ENCODE data around the gene DUSP28.

Gene DUSP28

DNA sequence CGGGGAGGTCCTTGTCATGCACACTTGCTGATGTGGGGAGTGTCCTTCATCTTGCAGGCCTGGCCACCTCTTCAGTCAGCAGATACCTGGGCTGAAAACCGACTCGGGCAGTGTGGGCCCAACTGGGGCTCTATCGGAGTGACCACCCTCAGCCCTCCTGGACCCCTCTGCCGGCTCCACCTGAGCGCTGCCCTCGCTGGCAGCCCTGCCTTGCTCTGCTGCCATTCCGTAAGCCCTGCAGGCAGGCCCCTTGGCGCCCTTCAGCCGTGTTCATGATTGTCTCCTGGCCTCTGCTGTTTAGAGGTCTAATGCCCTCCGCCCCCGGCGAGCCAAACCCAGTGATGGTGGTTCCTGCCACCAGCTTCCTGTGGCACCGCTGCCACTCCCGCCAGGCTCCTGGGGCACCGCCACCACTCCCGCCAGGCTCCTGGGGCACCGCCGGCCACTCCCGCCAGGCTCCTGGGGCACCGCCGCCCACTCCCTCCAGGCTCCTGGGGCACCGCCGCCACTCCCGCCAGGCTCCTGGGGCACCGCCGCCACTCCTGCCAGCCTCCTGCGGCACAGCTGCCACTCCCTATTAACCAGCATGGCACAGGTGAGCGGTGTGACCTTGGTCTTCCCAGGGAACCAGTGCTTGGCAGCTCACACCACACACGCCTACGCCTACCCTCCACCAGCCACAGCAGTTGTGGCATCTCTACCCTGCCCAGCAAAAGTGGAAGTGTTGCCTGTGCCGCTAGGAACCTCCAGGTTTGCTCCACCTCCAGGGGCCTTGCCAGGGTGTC, 42.3 kb downstream of the DUSP28 start:
- Histone ChIP-seq H3K36me3 (ENCODE audit: control insufficient read depth in 2 of 2, insufficient read depth in 1 of 2, low read length in 2 of 2) (peaks cover 0 to 33% of the 10 kb centered on the region in 2 experiments; a peak in 2 of 3 replicates), H3K4me1 (ENCODE audit: control insufficient read depth, insufficient read depth, low read length) (no peaks in the 10 kb centered on the region; the same call in 1 of the 2 replicates), H3K9me3 (ENCODE audit: control insufficient read depth, insufficient read depth, low read depth, low read length) (no peaks in the 10 kb centered on the region), H3K4me3 (ENCODE audit: low read depth, low read length) (no peak overlapping the region), H3K27ac (ENCODE audit: extremely low read depth, low read depth, low read length) (no peak overlapping the region)
- ChIA-PET POLR2A (interaction anchor here (4.5 kb wide), 1 partner anchor 15 kb away, joined by 14 read pairs; the partner anchor contains the start of gene CAPN10), CTCF (interaction anchor here (0.9 kb wide), 1 partner anchor 65 kb away, joined by 3 read pairs; no protein-coding TSS in a partner anchor)
- TF ChIP-seq MEIS1 (CRISPR knock-in tag; IDR thresholded peaks at IDR 0.05; ENCODE audit: borderline replicate concordance) = no peak
- TF ChIP-seq ZNF239 (tag by site-specific recombination; IDR thresholded peaks at IDR 0.05) = no peak
- TF ChIP-seq, protein P1, sequence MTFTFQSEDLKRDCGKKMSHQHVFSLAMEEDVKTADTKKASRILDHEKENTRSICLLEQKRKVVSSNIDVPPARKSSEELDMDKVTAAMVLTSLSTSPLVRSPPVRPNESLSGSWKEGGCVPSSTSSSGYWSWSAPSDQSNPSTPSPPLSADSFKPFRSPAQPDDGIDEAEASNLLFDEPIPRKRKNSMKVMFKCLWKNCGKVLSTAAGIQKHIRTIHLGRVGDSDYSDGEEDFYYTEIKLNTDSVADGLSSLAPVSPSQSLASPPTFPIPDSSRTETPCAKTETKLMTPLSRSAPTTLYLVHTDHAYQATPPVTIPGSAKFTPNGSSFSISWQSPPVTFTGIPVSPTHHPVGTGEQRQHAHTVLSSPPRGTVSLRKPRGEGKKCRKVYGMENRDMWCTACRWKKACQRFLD (tag by site-specific recombination; IDR thresholded peaks at IDR 0.05) = no peak
- no peak for TF ChIP-seq ZNF311 (tag by site-specific recombination; IDR thresholded peaks at IDR 0.05; ENCODE audit: borderline replicate concordance)
- no peak for TF ChIP-seq ZSCAN16 (tag by site-specific recombination; IDR thresholded peaks at IDR 0.05)
- TF ChIP-seq HOXD13 (CRISPR knock-in tag; IDR thresholded peaks at IDR 0.05; ENCODE audit: borderline replicate concordance) = no peak
- no peak for TF ChIP-seq TSHZ1 (tag by site-specific recombination; IDR thresholded peaks at IDR 0.05; ENCODE audit: borderline replicate concordance)
- TF ChIP-seq ZNF544 (tag by site-specific recombination; IDR thresholded peaks at IDR 0.05) = no peak
- no peak for TF ChIP-seq ZNF404 (tag by site-specific recombination; IDR thresholded peaks at IDR 0.05)
- no peak for TF ChIP-seq TCF7L2 (IDR thresholded peaks at IDR 0.05; ENCODE audit: borderline replicate concordance, low read depth, low read length)
- TF ChIP-seq, protein P2, sequence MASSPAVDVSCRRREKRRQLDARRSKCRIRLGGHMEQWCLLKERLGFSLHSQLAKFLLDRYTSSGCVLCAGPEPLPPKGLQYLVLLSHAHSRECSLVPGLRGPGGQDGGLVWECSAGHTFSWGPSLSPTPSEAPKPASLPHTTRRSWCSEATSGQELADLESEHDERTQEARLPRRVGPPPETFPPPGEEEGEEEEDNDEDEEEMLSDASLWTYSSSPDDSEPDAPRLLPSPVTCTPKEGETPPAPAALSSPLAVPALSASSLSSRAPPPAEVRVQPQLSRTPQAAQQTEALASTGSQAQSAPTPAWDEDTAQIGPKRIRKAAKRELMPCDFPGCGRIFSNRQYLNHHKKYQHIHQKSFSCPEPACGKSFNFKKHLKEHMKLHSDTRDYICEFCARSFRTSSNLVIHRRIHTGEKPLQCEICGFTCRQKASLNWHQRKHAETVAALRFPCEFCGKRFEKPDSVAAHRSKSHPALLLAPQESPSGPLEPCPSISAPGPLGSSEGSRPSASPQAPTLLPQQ (tag by site-specific recombination; IDR thresholded peaks at IDR 0.05) = no peak
- TF ChIP-seq HOXC10 (CRISPR knock-in tag; IDR thresholded peaks at IDR 0.05) = no peak
- no peak for TF ChIP-seq ZNF37A (tag by site-specific recombination; IDR thresholded peaks at IDR 0.05)
- TF ChIP-seq ZBTB17 (tag by site-specific recombination; IDR thresholded peaks at IDR 0.05) = no peak
- TF ChIP-seq ZFP69B (tag by site-specific recombination; IDR thresholded peaks at IDR 0.05) = no peak

DNA sequence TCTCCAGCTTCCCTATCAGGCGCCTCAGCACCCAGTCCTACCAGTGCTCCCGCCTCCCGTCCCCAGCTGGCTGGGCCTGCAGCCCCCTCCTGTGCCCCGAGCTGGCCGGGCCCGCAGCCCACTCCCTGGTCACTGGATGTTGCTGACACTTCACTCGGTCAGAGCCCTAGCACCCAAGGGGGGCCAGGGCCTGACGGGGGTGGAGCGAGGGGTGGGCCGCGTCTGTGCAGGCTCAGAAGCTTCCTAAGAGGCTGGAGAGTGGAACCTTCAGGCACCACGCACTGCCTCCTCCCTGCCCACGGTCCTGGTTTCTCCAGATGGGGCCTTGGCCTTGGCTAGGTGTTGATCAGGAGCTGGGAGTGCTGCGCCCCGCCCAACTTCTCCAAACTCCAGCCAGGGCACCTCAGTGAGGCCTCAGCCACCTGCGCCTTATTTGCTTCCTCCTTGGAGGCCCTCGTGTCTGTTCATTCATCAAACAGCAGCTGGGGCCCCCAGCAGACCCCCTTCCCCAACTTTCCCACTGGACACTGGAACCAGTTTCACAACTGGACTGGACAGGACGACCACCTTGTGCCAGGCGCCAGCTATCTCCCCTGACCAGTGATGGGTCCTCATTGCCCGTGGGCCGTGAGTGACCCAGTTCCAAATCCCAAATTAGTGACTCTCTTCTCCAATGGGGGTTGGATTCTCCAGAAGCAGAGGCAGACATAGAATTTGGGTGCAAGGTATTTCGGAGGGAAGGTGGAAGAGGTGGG, 43.1 kb downstream of the DUSP28 start:
- POLR2A ChIA-PET = no interaction called here
- peaks cover 0 to 25% of the 10 kb centered on the region in 2 experiments; a peak in 2 of 3 replicates for H3K36me3 ChIP-seq (ENCODE audit: control insufficient read depth in 2 of 2, insufficient read depth in 1 of 2, low read length in 2 of 2)
- H3K4me1 ChIP-seq (ENCODE audit: control insufficient read depth, insufficient read depth, low read length) = no peaks in the 10 kb centered on the region; the same call in 1 of the 2 replicates
- H3K4me3 ChIP-seq (ENCODE audit: low read depth, low read length) = no peak overlapping the region
- H3K9me3 ChIP-seq (ENCODE audit: control insufficient read depth, insufficient read depth, low read depth, low read length) = no peaks in the 10 kb centered on the region
- no peak overlapping the region for H3K27ac ChIP-seq (ENCODE audit: extremely low read depth, low read depth, low read length)
- CTCF ChIA-PET = interaction anchor here (0.9 to 1.4 kb wide), 2 partner anchors 23 to 64 kb away, joined by 3 to 4 read pairs; no protein-coding TSS in a partner anchor
- no peak for TF ChIP-seq ZNF19 (tag by site-specific recombination; IDR thresholded peaks at IDR 0.05; ENCODE audit: low read depth)
- TF ChIP-seq ZNF623 (tag by site-specific recombination; IDR thresholded peaks at IDR 0.05) = no peak
- no peak for TF ChIP-seq ZBTB48 (tag by site-specific recombination; IDR thresholded peaks at IDR 0.05)
- no peak for TF ChIP-seq REST (tag by site-specific recombination; IDR thresholded peaks at IDR 0.05)
- no peak for TF ChIP-seq ZNF645 (tag by site-specific recombination; IDR thresholded peaks at IDR 0.05)

Data from HEK293 (cell line).